ENCODE data around the gene STX2.

STX2 gene

GRCh38 chr12:130807309-130807708 is 31.7 kb downstream of the STX2 start:
- Histone ChIP-seq H3K4me3 (ENCODE audit: low read length) (no peak overlapping the region), H3K27me3 (ENCODE audit: insufficient read depth, low read length) (no peaks in the 10 kb centered on the region), H3K36me3 (ENCODE audit: insufficient read depth, low read depth, low read length) (peaks cover 59% of the 10 kb centered on the region), H3K27ac (ENCODE audit: low read length) (no peak overlapping the region), H3K4me1 (ENCODE audit: insufficient read depth, low read length) (peaks cover 4% of the 10 kb centered on the region; the same call in 1 of the 2 replicates), H3K9ac (ENCODE audit: low read depth, low read length) (no peak overlapping the region), H3K9me3 (ENCODE audit: insufficient read depth, low read depth, low read length) (no peaks in the 10 kb centered on the region)

- Histone ChIP-seq H3K9ac (ENCODE audit: low read depth, low read length) (no peak overlapping the region), H3K27me3 (ENCODE audit: insufficient read depth, low read length) (no peaks in the 10 kb centered on the region), H3K36me3 (ENCODE audit: insufficient read depth, low read depth, low read length) (peaks cover 56% of the 10 kb centered on the region), H3K4me3 (ENCODE audit: low read length) (no peak overlapping the region), H3K27ac (ENCODE audit: low read length) (no peak overlapping the region), H3K4me1 (ENCODE audit: insufficient read depth, low read length) (no peaks in the 10 kb centered on the region), H3K9me3 (ENCODE audit: insufficient read depth, low read depth, low read length) (no peaks in the 10 kb centered on the region)
Measured at GRCh38 chr12:130806574-130806973, 32.5 kb downstream of the STX2 start.

GRCh38 chr12:130805635-130806034 is 33.4 kb downstream of the STX2 start:
- H3K27ac ChIP-seq (ENCODE audit: low read length): no peak overlapping the region
- H3K9me3 ChIP-seq (ENCODE audit: insufficient read depth, low read depth, low read length): no peaks in the 10 kb centered on the region
- H3K27me3 ChIP-seq (ENCODE audit: insufficient read depth, low read length): no peaks in the 10 kb centered on the region
- no peak overlapping the region for H3K9ac ChIP-seq (ENCODE audit: low read depth, low read length)
- H3K4me1 ChIP-seq (ENCODE audit: insufficient read depth, low read length): no peaks in the 10 kb centered on the region
- H3K36me3 ChIP-seq (ENCODE audit: insufficient read depth, low read depth, low read length): peaks cover 64% of the 10 kb centered on the region
- no peak overlapping the region for H3K4me3 ChIP-seq (ENCODE audit: low read length)

DNA sequence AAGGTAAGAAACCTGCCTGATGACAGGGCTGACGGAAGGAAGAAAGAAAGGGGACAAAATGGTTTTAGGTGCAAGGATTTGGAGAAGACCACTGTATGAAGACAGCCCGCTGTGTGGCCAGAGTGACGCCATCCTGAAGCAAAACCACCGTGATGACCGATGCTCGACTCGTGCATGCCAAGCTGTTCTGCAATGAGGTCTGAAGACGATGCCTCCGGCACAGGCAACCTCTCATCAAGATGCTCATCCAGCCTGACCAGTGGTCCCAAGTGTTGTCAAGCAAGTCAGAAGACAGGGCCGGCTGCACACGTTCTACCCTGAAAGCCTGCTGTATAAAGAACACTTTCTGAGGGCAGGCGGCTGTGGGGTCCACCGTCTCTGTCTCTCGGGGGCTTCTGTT is 34.8 kb downstream of the STX2 start:
- H3K9me3 ChIP-seq (ENCODE audit: insufficient read depth, low read depth, low read length): no peaks in the 10 kb centered on the region
- no peak overlapping the region for H3K27ac ChIP-seq (ENCODE audit: low read length)
- H3K4me3 ChIP-seq (ENCODE audit: low read length): no peak overlapping the region
- H3K9ac ChIP-seq (ENCODE audit: low read depth, low read length): no peak overlapping the region
- peaks cover 71% of the 10 kb centered on the region for H3K36me3 ChIP-seq (ENCODE audit: insufficient read depth, low read depth, low read length)
- H3K4me1 ChIP-seq (ENCODE audit: insufficient read depth, low read length): no peaks in the 10 kb centered on the region
- no peaks in the 10 kb centered on the region for H3K27me3 ChIP-seq (ENCODE audit: insufficient read depth, low read length)

DNA sequence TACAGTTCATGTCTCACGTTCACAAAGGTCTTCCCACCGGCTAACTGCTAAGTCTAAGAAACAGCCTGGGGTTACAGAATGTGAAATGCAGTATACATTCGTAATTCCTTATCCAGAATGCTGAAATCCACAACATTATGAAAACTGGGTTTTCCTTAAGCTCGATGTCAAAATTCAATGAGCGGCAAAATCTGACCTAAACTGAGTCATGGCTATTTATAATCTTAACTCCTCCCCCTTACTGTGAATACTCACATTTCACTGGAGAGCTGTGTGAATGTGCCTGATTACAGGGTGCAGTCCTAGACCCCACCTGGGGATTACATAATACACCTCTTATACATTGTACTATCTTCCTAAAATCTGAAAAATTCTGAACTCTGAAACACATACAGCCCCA is 35.3 kb downstream of the STX2 start:
- Histone ChIP-seq H3K9ac (ENCODE audit: low read depth, low read length) (no peak overlapping the region), H3K36me3 (ENCODE audit: insufficient read depth, low read depth, low read length) (peaks cover 73% of the 10 kb centered on the region), H3K4me1 (ENCODE audit: insufficient read depth, low read length) (no peaks in the 10 kb centered on the region), H3K27ac (ENCODE audit: low read length) (no peak overlapping the region), H3K4me3 (ENCODE audit: low read length) (no peak overlapping the region), H3K27me3 (ENCODE audit: insufficient read depth, low read length) (no peaks in the 10 kb centered on the region), H3K9me3 (ENCODE audit: insufficient read depth, low read depth, low read length) (no peaks in the 10 kb centered on the region)

DNA sequence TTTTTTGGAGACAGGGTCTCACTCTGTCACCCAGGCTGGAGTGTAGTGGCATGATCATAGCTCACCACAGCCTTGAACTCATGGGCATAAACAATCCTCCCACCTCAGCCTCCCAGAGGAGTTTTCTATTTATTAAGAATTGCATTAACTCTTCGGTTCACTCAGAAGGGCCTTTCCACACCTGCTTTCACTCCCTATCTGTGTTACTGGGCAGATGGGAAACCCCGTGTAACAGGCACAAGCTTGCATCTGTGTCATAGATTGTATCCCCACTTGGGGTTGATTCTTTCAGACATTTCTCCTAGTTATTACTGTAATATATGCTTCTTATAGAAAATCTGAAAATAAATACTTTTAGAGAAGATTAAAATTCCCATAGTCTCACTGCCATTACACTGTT is 38.7 kb downstream of the STX2 start:
- Histone ChIP-seq H3K4me3 (ENCODE audit: low read length) (no peak overlapping the region), H3K27ac (ENCODE audit: low read length) (no peak overlapping the region), H3K4me1 (ENCODE audit: insufficient read depth, low read length) (no peaks in the 10 kb centered on the region), H3K36me3 (ENCODE audit: insufficient read depth, low read depth, low read length) (peaks cover 73% of the 10 kb centered on the region), H3K9me3 (ENCODE audit: insufficient read depth, low read depth, low read length) (no peaks in the 10 kb centered on the region), H3K9ac (ENCODE audit: low read depth, low read length) (no peak overlapping the region), H3K27me3 (ENCODE audit: insufficient read depth, low read length) (no peaks in the 10 kb centered on the region)

DNA sequence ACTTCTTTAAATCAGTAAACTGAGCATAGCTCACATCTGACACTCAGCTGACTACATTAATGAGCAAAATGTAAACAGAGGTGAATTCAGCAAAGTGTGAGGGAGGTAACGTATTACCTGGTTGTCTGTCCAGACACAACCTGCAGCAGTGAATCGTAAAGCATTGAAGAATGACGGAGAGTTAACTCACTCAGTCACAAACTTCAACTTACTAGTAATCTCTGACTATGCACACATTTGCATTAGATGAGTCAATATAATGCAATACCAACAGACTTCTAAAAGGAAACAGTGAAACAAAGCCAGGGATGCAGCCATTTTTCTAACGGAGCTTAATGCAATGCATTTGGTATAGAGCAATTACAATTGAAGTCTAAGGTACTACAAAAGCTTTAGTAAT is 40.0 kb downstream of the STX2 start:
- Histone ChIP-seq H3K27me3 (ENCODE audit: insufficient read depth, low read length) (no peaks in the 10 kb centered on the region), H3K36me3 (ENCODE audit: insufficient read depth, low read depth, low read length) (peaks cover 73% of the 10 kb centered on the region), H3K4me1 (ENCODE audit: insufficient read depth, low read length) (no peaks in the 10 kb centered on the region), H3K9ac (ENCODE audit: low read depth, low read length) (no peak overlapping the region), H3K4me3 (ENCODE audit: low read length) (no peak overlapping the region), H3K9me3 (ENCODE audit: insufficient read depth, low read depth, low read length) (no peaks in the 10 kb centered on the region), H3K27ac (ENCODE audit: low read length) (no peak overlapping the region)

DNA sequence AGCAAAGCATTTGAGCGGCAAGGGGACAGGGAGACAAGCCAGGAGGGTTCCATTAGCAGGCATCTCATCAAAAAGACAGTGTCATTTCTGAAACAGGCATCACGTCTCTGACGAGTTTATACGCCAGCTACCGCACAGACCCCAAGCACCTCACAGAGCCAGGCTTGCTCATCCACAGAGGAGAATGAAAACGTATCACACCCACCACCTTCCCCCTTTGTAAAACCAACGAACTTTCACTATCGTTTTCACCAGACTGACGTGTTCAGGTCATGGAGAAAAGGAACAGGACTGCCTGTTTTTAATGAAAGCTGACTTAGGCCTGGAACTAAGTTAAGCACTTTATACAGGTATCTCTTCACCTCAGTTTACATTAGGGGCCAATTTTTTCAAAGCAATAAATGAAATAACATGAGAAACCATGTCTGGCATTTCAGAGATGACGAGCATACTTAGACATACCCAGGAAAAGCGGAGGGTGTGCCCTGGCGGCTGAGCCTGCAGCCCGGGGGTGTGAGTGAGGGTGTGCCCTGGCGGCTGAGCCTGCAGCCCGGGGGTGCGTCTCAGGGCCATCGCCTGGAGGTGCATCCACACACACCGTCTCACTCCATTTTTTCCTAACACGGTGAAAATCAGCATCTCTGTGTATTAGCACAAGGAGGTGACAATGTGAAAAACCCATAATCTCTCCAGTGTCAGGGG is 41.9 kb downstream of the STX2 start:
- no peaks in the 10 kb centered on the region for H3K9me3 ChIP-seq (ENCODE audit: insufficient read depth, low read depth, low read length)
- no peak overlapping the region for H3K4me3 ChIP-seq (ENCODE audit: low read length)
- no peaks in the 10 kb centered on the region for H3K27me3 ChIP-seq (ENCODE audit: insufficient read depth, low read length)
- H3K4me1 ChIP-seq (ENCODE audit: insufficient read depth, low read length): no peaks in the 10 kb centered on the region
- H3K9ac ChIP-seq (ENCODE audit: low read depth, low read length): no peak overlapping the region
- no peak overlapping the region for H3K27ac ChIP-seq (ENCODE audit: low read length)
- H3K36me3 ChIP-seq (ENCODE audit: insufficient read depth, low read depth, low read length): peaks cover 67% of the 10 kb centered on the region

DNA sequence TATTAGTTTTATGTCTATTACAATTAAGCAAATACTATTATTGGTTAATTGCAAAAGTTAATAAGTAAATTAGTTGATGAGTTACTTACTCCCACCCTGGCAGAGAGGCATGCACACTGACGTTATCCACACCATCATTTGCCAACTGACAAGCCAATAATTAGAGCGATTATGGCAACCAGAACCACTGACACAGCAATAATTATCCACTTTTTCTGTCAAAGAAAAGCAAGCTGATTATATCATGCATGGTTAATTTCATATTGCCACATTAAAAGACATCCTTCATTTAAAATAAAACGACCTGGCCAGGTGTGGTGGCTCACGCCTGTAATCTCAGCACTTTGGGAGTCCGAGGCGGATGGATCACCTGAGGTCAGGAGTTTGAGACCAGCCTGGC is 43.1 kb downstream of the STX2 start:
- Histone ChIP-seq H3K27ac (ENCODE audit: low read length) (no peak overlapping the region), H3K36me3 (ENCODE audit: insufficient read depth, low read depth, low read length) (peaks cover 63% of the 10 kb centered on the region), H3K4me1 (ENCODE audit: insufficient read depth, low read length) (no peaks in the 10 kb centered on the region), H3K9me3 (ENCODE audit: insufficient read depth, low read depth, low read length) (no peaks in the 10 kb centered on the region), H3K9ac (ENCODE audit: low read depth, low read length) (no peak overlapping the region), H3K27me3 (ENCODE audit: insufficient read depth, low read length) (no peaks in the 10 kb centered on the region), H3K4me3 (ENCODE audit: low read length) (no peak overlapping the region)

DNA sequence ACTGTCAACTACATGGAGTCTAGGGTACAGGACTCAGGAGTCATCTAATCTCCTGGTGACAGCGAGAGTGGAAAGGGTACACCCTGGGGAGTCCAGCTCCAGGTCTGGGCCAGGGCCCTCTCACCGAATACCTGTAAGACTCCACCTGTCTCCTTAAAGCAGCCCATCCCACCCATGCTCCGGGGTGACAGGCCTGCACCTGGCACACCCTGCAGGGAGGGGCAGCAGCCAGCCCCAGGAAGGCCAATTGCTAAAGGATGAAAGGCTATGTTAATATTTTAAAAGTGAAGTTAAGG is 45.5 kb downstream of the STX2 start:
- H3K9me3 ChIP-seq (ENCODE audit: insufficient read depth, low read depth, low read length): no peaks in the 10 kb centered on the region
- no peak overlapping the region for H3K4me3 ChIP-seq (ENCODE audit: low read length)
- no peak overlapping the region for H3K27ac ChIP-seq (ENCODE audit: low read length)
- H3K36me3 ChIP-seq (ENCODE audit: insufficient read depth, low read depth, low read length): peaks cover 39% of the 10 kb centered on the region
- no peaks in the 10 kb centered on the region for H3K27me3 ChIP-seq (ENCODE audit: insufficient read depth, low read length)
- peaks cover 12% of the 10 kb centered on the region for H3K4me1 ChIP-seq (ENCODE audit: insufficient read depth, low read length)
- H3K9ac ChIP-seq (ENCODE audit: low read depth, low read length): no peak overlapping the region

DNA sequence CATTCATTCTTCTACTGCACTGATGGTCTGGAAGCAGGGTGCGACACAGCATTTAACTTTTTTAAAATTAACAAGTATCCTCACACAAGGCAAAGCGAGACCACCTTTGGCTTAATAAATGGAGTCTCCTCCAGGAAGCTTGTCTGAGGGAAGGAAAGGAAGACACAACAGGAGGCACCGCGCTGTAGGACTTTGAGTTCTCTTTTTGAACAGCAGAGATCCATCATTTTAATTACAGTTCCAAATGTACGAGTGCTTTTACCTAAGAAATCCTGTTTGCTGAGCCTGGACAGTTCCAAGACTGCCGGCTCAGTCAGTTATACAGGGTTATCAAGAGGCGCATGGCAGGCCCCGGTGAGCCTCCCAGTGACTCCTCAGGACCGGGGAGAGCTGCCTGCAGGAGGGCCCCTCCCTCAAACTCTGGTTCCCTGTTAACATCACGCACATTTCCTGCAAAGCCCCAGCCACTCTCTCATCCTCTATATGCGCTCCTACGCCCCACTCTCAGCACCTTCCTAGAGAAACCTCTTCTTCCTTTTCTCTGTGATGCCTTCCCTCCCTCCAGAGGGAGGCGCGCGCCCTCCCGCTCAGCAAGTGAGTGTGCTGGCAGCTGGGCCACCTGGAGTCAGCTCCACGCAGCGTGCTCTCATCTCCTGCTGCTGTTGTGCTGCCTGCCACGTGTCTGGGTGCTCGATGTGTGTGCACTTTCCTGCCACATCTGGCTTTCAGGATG is 46.1 kb downstream of the STX2 start:
- peaks cover 36% of the 10 kb centered on the region for H3K36me3 ChIP-seq (ENCODE audit: insufficient read depth, low read depth, low read length)

GRCh38 chr12:130791629-130792028 is 47.4 kb downstream of the STX2 start:
- Histone ChIP-seq H3K27ac (ENCODE audit: low read length) (no peak overlapping the region), H3K36me3 (ENCODE audit: insufficient read depth, low read depth, low read length) (peaks cover 23% of the 10 kb centered on the region), H3K9ac (ENCODE audit: low read depth, low read length) (no peak overlapping the region), H3K4me1 (ENCODE audit: insufficient read depth, low read length) (peaks cover 22% of the 10 kb centered on the region), H3K4me3 (ENCODE audit: low read length) (no peak overlapping the region), H3K9me3 (ENCODE audit: insufficient read depth, low read depth, low read length) (no peaks in the 10 kb centered on the region), H3K27me3 (ENCODE audit: insufficient read depth, low read length) (no peaks in the 10 kb centered on the region)

More for the DNA sequence above, 46.1 kb downstream of the STX2 start:
- no peak overlapping the region for H3K27ac ChIP-seq (ENCODE audit: low read length)
- H3K4me3 ChIP-seq (ENCODE audit: low read length): no peak overlapping the region
- no peak overlapping the region for H3K9ac ChIP-seq (ENCODE audit: low read depth, low read length)
- H3K9me3 ChIP-seq (ENCODE audit: insufficient read depth, low read depth, low read length): no peaks in the 10 kb centered on the region
- no peaks in the 10 kb centered on the region for H3K27me3 ChIP-seq (ENCODE audit: insufficient read depth, low read length)
- peaks cover 17% of the 10 kb centered on the region for H3K4me1 ChIP-seq (ENCODE audit: insufficient read depth, low read length)
